HepG2 (cell line): Measurements from ENCODE around the gene TMEM238. TPM values are rescaled to one million over a fixed set of nuclear protein-coding genes. Genes with fewer than 3 reads are reported as not detected.

Experiments used
- ESRRA ChIP-seq: sonication (generic); formaldehyde crosslinking; IDR thresholded peaks from 2 replicates; pipeline ENCODE4 v1.5.1; 2020; ENCODE audit warnings: mild to moderate bottlenecking, low read depth, missing genetic modification reagents
- MIER2 ChIP-seq: IDR thresholded peaks from 2 replicates; pipeline ENCODE4 v1.6.1; 2016; ENCODE audit warnings: missing biosample characterization, missing genetic modification reagents
- MTF1 ChIP-seq: sonication (generic); formaldehyde crosslinking; IDR thresholded peaks from 2 replicates; pipeline ENCODE4 v1.5.0; 2020; ENCODE audit warnings: missing genetic modification reagents
- NCOR1 ChIP-seq: fragments of 200-600 bp; sonication (generic); IDR thresholded peaks from 2 replicates; pipeline ENCODE4 v1.7.0; 2017; ENCODE audit warnings: antibody characterized with exemption, low read length, borderline replicate concordance
- REXO4 ChIP-seq: sonication (generic); formaldehyde crosslinking; IDR thresholded peaks from 2 replicates; pipeline ENCODE4 v1.8.0; 2022; ENCODE audit warnings: missing genetic modification reagents, mild to moderate bottlenecking, borderline replicate concordance
- SCMH1 ChIP-seq: sonication (generic); formaldehyde crosslinking; IDR thresholded peaks from 2 replicates; pipeline ENCODE4 v1.9.0; 2021; ENCODE audit warnings: missing genetic modification reagents, mild to moderate bottlenecking, borderline replicate concordance
- polyA plus RNA-seq, 8 experiments: library from polyadenylated mRNA; depleted of rRNA in 3 of 8; stranded (reverse) in 7 of 8; unstranded in 1 of 8; fragments of >200 nt; fragmentation: Illumina TruSeq in 4 of 8; extraction: Trizol in 4 of 8; gene quantifications; 2 replicates each; pipeline versions ENCODE4 v1.2.1 to v1.2.3, GENCODE V29; 2011 to 2016; ENCODE audit warnings: low read depth in 4 of 8, missing spikeins in 1 of 8, mixed read lengths in 1 of 8; ENCODE audit not compliant: insufficient read depth in 1 of 8
- total RNA-seq, 5 experiments: library from RNA; depleted of rRNA; stranded (reverse); fragments of >200 nt; fragmentation: Illumina TruSeq; extraction: Trizol; gene quantifications; 2 replicates each; pipeline ENCODE4 v1.2.3, GENCODE V29; 2016; ENCODE audit warnings: low read depth in 1 of 5
- TF ChIP-seq, protein P1 (sequence below): sonication (generic); formaldehyde crosslinking; IDR thresholded peaks from 2 replicates; pipeline ENCODE4 v1.4.0; 2020; ENCODE audit warnings: mild to moderate bottlenecking, missing genetic modification reagents
- TF ChIP-seq, protein P2 (sequence below): IDR thresholded peaks from 2 replicates; pipeline ENCODE4 v1.6.1; 2018; ENCODE audit warnings: missing genetic modification reagents
- TF ChIP-seq, protein P3 (sequence below): IDR thresholded peaks from 2 replicates; pipeline ENCODE4 v1.6.1; 2016; ENCODE audit warnings: low read depth, borderline replicate concordance

TMEM238 gene
- total and polyA plus RNA-seq, 2 of the 13 experiments (the other 11 are each of a cell fraction or from before 2014, with no cell fraction given): not detected

DNA sequence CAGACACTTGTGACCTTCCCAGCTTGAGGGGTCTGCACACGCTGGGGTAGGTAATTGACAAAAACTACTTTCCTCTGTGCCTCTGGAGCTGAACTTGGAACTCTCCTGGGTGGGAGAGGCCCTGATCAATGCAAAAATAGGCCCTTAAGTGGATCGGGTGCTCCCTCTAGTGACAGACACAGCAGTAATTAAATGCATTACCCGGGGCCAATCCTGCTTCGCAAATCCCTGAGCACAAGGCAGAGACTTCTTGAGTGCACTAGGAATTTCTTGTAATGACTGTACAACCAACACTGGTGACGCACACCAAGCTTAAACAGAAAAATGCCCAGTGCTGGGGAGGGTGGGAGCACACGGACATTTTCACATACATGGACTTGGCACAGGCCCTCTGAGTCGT lies 34.1 kb upstream of the TMEM238 start (continued):
- TF ChIP-seq, protein P1, sequence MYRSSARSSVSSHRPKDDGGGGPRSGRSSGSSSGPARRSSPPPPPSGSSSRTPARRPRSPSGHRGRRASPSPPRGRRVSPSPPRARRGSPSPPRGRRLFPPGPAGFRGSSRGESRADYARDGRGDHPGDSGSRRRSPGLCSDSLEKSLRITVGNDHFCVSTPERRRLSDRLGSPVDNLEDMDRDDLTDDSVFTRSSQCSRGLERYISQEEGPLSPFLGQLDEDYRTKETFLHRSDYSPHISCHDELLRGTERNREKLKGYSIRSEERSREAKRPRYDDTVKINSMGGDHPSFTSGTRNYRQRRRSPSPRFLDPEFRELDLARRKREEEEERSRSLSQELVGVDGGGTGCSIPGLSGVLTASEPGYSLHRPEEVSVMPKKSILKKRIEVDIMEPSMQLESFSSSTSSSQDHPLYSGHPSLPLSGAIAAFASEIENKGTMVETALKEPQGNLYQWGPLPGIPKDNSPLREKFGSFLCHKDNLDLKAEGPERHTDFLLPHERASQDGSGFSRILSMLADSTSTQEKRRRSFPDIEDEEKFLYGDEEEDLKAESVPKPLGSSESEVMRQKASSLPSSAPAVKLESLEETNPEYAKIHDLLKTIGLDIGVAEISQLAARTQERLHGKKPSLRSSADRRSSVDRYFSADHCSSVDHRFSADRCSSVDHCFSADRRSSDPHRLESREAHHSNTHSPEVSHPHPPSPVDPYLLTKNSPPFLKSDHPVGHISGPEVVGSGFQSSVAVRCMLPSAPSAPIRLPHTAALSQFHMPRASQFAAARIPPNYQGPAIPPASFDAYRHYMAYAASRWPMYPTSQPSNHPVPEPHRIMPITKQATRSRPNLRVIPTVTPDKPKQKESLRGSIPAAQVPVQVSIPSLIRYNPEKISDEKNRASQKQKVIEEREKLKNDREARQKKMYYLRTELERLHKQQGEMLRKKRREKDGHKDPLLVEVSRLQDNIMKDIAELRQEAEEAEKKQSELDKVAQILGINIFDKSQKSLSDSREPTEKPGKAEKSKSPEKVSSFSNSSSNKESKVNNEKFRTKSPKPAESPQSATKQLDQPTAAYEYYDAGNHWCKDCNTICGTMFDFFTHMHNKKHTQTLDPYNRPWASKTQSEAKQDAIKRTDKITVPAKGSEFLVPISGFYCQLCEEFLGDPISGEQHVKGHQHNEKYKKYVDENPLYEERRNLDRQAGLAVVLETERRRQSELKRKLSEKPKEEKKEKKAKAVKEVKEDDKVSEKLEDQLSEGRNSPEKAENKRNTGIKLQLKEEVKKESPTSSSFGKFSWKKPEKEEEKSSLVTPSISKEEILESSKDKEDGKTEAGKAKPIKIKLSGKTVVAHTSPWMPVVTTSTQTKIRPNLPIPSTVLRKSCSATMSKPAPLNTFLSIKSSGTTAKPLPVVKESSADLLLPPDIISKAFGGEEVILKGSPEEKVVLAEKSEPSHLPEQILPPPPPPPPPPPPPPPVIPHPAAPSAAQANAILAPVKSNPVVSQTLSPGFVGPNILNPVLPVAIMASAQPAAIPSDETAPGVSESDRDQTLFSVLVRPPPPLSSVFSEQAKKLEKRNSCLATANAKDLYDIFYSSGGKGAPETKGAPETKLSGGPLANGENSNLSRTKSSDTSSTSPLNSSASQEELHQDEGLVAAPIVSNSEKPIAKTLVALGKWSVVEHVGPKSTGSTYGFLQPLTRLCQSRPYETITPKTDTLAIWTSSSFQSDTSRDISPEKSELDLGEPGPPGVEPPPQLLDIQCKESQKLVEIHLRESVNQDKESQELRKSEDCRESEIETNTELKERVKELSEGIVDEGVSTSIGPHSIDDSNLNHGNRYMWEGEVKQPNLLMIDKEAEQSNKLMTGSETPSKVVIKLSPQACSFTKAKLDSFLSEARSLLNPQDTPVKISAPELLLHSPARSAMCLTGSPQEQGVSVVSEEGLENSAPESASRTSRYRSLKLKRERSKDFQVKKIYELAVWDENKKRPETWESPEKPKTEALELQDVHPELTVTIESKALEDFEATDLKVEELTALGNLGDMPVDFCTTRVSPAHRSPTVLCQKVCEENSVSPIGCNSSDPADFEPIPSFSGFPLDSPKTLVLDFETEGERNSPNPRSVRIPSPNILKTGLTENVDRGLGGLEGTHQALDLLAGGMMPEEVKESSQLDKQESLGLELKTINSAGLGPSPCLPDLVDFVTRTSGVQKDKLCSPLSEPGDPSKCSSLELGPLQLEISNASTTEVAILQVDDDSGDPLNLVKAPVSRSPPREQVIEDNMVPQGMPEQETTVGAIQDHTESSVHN: no peak
- no peak for TF ChIP-seq NCOR1
- TF ChIP-seq MIER2 (CRISPR knock-in tag): no peak
- TF ChIP-seq, protein P2, sequence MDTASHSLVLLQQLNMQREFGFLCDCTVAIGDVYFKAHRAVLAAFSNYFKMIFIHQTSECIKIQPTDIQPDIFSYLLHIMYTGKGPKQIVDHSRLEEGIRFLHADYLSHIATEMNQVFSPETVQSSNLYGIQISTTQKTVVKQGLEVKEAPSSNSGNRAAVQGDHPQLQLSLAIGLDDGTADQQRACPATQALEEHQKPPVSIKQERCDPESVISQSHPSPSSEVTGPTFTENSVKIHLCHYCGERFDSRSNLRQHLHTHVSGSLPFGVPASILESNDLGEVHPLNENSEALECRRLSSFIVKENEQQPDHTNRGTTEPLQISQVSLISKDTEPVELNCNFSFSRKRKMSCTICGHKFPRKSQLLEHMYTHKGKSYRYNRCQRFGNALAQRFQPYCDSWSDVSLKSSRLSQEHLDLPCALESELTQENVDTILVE: 0 out of 2 replicates have a peak, but pooled peaks have one; percentile 32
- no peak for TF ChIP-seq ESRRA
- no peak for TF ChIP-seq SCMH1 (CRISPR knock-in tag)
- no peak for TF ChIP-seq MTF1 (CRISPR knock-in tag)
- TF ChIP-seq, protein P3, sequence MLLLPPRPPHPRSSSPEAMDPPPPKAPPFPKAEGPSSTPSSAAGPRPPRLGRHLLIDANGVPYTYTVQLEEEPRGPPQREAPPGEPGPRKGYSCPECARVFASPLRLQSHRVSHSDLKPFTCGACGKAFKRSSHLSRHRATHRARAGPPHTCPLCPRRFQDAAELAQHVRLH (CRISPR knock-in tag): 0 out of 2 replicates have a peak, but pooled peaks have one; percentile 64
- TF ChIP-seq REXO4 (CRISPR knock-in tag): no peak
